ENCODE measurements around the gene POU2F3. TPM values are rescaled to one million over a fixed set of nuclear protein-coding genes. Genes with fewer than 3 reads are reported as not detected.

Gene POU2F3
- total and polyA plus RNA-seq, 2 of the 8 experiments (the other 6 are each of a cell fraction or from before 2014, with no cell fraction given), result 1.0 to 2.1 TPM

Small RNA genes within 50 kb of the gene (small RNA-seq; reads per million reads assigned to genes)
- gene RF00100 (ENCODE audit: insufficient read depth), result 7.5 reads per million, percentile 75 among the genes with 10 or more reads in this experiment

Other genes starting within 250 kb of the POU2F3 start
- gene TRIM29, start 102.0 kb upstream of the POU2F3 start, total RNA-seq (2021; fragmentation: NEBNext Ultra II Directional; extraction: Animal tissue kit (Norgen Biotek cat#: 25700)), result 0.43 TPM in 1 of 2 replicates, not detected in the other
- 0.17 and 0.35 TPM in 2 replicates for gene TRIM29, start 102.0 kb upstream of the POU2F3 start, polyA plus RNA-seq (2011; rRNA removed)
- 1.1 and 1.3 TPM in 2 replicates for gene OAF, start 29.1 kb upstream of the POU2F3 start, total RNA-seq (2021; fragmentation: NEBNext Ultra II Directional; extraction: Animal tissue kit (Norgen Biotek cat#: 25700))
- 1.5 and 2.1 TPM in 2 replicates for gene OAF, start 29.1 kb upstream of the POU2F3 start, polyA plus RNA-seq (2011; rRNA removed)
- gene TLCD5, start 85.2 kb downstream of the POU2F3 start, total RNA-seq (2021; fragmentation: NEBNext Ultra II Directional; extraction: Animal tissue kit (Norgen Biotek cat#: 25700)), result 9.5 TPM in 2 replicates
- gene TLCD5, start 85.2 kb downstream of the POU2F3 start, polyA plus RNA-seq (2011; rRNA removed), result 7.7 and 10.1 TPM in 2 replicates
- gene ARHGEF12, start 96.3 kb downstream of the POU2F3 start, total RNA-seq (2021; fragmentation: NEBNext Ultra II Directional; extraction: Animal tissue kit (Norgen Biotek cat#: 25700)), result 31.2 and 33.7 TPM in 2 replicates
- gene ARHGEF12, start 96.3 kb downstream of the POU2F3 start, polyA plus RNA-seq (2011; rRNA removed), result 3.7 and 5.1 TPM in 2 replicates